H9 (cell line): ENCODE measurements around the gene AGBL4. TPM values are rescaled to one million over a fixed set of nuclear protein-coding genes. Genes with fewer than 3 reads are reported as not detected.

Experiments
- DNase-seq: peaks from one replicate; pipeline ENCODE4 v3.0.0-alpha.2; 2017
- H2AFZ ChIP-seq: one replicate; pipeline ENCODE4 v1.6.1; 2013; ENCODE audit warnings: mild to moderate bottlenecking, low read length, control low read depth, moderate library complexity
- H2AK5ac ChIP-seq: 2 replicates; pipeline ENCODE4 v1.6.1; 2013; ENCODE audit warnings: low read length, control low read depth, mixed read lengths; ENCODE audit not compliant: insufficient read length
- H2BK120ac ChIP-seq: one replicate; pipeline ENCODE4 v1.6.1; 2013; ENCODE audit warnings: low read depth, mild to moderate bottlenecking, low read length, control low read depth, inconsistent platforms; ENCODE audit not compliant: poor library complexity, severe bottlenecking
- H2BK12ac ChIP-seq: 2 replicates; pipeline ENCODE4 v1.6.1; 2013; ENCODE audit warnings: low read length, control low read depth, mixed read lengths, low read depth; ENCODE audit not compliant: insufficient read length
- H2BK15ac ChIP-seq: 2 replicates; pipeline ENCODE4 v1.6.1; 2013; ENCODE audit warnings: low read depth, low read length, control low read depth
- H2BK20ac ChIP-seq: one replicate; pipeline ENCODE4 v1.6.1; 2013; ENCODE audit warnings: low read depth, mild to moderate bottlenecking, low read length, control low read depth, inconsistent platforms; ENCODE audit not compliant: poor library complexity, severe bottlenecking
- H2BK5ac ChIP-seq: 2 replicates; pipeline ENCODE4 v1.6.1; 2013; ENCODE audit warnings: low read length, control low read depth, mixed read lengths; ENCODE audit not compliant: insufficient read length
- H3K14ac ChIP-seq: 2 replicates; pipeline ENCODE4 v1.6.1; 2013; ENCODE audit warnings: low read length, control low read depth; ENCODE audit not compliant: insufficient read depth
- H3K18ac ChIP-seq: 2 replicates; pipeline ENCODE4 v1.6.1; 2013; ENCODE audit warnings: low read depth, mild to moderate bottlenecking, mixed read lengths, low read length, control low read depth; ENCODE audit not compliant: insufficient read length
- H3K23ac ChIP-seq: 2 replicates; pipeline ENCODE4 v1.6.1; 2013; ENCODE audit warnings: low read length, control low read depth, mixed read lengths, low read depth; ENCODE audit not compliant: insufficient read length
- H3K23me2 ChIP-seq: 2 replicates; pipeline ENCODE4 v1.6.1; 2013; ENCODE audit warnings: low read depth, mild to moderate bottlenecking, mixed read lengths, low read length, control low read depth; ENCODE audit not compliant: insufficient read length, poor library complexity, severe bottlenecking
- H3K27ac ChIP-seq: 2 replicates; pipeline ENCODE4 v1.5.1; 2013; ENCODE audit warnings: low read length, control low read depth, mixed read lengths, low read depth; ENCODE audit not compliant: insufficient read length
- H3K27me3 ChIP-seq: 2 replicates; pipeline ENCODE4 v1.6.1; 2013; ENCODE audit warnings: low read length, control low read depth, inconsistent platforms; ENCODE audit not compliant: insufficient read depth
- H3K4ac ChIP-seq: 2 replicates; pipeline ENCODE4 v1.6.1; 2013; ENCODE audit warnings: low read depth, mild to moderate bottlenecking, control low read depth, inconsistent platforms, low read length, moderate library complexity
- H3K4me1 ChIP-seq: 2 replicates; pipeline ENCODE4 v1.6.1; 2013; ENCODE audit warnings: low read length, control low read depth, inconsistent platforms; ENCODE audit not compliant: insufficient read depth
- H3K4me2 ChIP-seq: 2 replicates; pipeline ENCODE4 v1.6.1; 2013; ENCODE audit warnings: low read length, control low read depth, mixed read lengths; ENCODE audit not compliant: insufficient read length, insufficient read depth
- H3K56ac ChIP-seq: 2 replicates; pipeline ENCODE4 v1.6.1; 2013; ENCODE audit warnings: low read depth, mild to moderate bottlenecking, mixed read lengths, low read length, control low read depth; ENCODE audit not compliant: insufficient read length
- H3K79me1 ChIP-seq: 2 replicates; pipeline ENCODE4 v1.6.1; 2013; ENCODE audit warnings: low read depth, mild to moderate bottlenecking, moderate library complexity, low read length, control low read depth, inconsistent platforms; ENCODE audit not compliant: insufficient read depth, poor library complexity, severe bottlenecking
- H3K79me2 ChIP-seq: 2 replicates; pipeline ENCODE4 v1.6.1; 2013; ENCODE audit warnings: low read length, control low read depth, inconsistent platforms; ENCODE audit not compliant: insufficient read depth
- H3K9ac ChIP-seq: 2 replicates; pipeline ENCODE4 v1.6.1; 2013; ENCODE audit warnings: low read length, control low read depth, mixed read lengths; ENCODE audit not compliant: insufficient read length; ENCODE audit errors: extremely low read depth
- H3K9me3 ChIP-seq: one replicate; pipeline ENCODE4 v1.6.1; 2013; ENCODE audit warnings: low read depth, low read length, inconsistent platforms; ENCODE audit not compliant: control insufficient read depth
- H3T11ph ChIP-seq: one replicate; pipeline ENCODE4 v1.6.1; 2013; ENCODE audit warnings: mild to moderate bottlenecking, low read length, control low read depth, inconsistent platforms
- H4K20me1 ChIP-seq: one replicate; pipeline ENCODE4 v1.6.1; 2013; ENCODE audit not compliant: control insufficient read depth, insufficient read length, insufficient read depth
- H4K5ac ChIP-seq: 2 replicates; pipeline ENCODE4 v1.6.1; 2013; ENCODE audit warnings: low read depth, mild to moderate bottlenecking, mixed read lengths, low read length, control low read depth; ENCODE audit not compliant: insufficient read length
- H4K8ac ChIP-seq: replicated peaks from 2 replicates; pipeline ENCODE4 v1.6.1; 2013; ENCODE audit warnings: low read length, control low read depth, mixed read lengths, low read depth; ENCODE audit not compliant: insufficient read length
- H4K91ac ChIP-seq: 2 replicates; pipeline ENCODE4 v1.6.1; 2013; ENCODE audit warnings: low read depth, mild to moderate bottlenecking, moderate library complexity, mixed read lengths, low read length, control low read depth; ENCODE audit not compliant: insufficient read length
- H3K27ac Mint-ChIP-seq, 3 experiments: 2 replicates in 2 of 3; 3 replicates in 1 of 3; pipeline ENCODE4 v1.8.0; 2020 to 2021; ENCODE audit warnings: mixed read lengths in 3 of 3, mild to moderate bottlenecking in 1 of 3, moderate library complexity in 1 of 3
- H3K27me3 Mint-ChIP-seq: 2 replicates; pipeline ENCODE4 v1.8.0; 2021; ENCODE audit warnings: low read depth, mild to moderate bottlenecking, moderate library complexity, mixed read lengths
- H3K36me3 Mint-ChIP-seq, 3 experiments: 2 replicates in 2 of 3; 3 replicates in 1 of 3; pipeline ENCODE4 v1.8.0; 2020 to 2021; ENCODE audit warnings: low read depth in 3 of 3, mixed read lengths in 3 of 3; ENCODE audit not compliant: insufficient read depth in 1 of 3
- H3K4me1 Mint-ChIP-seq, 2 experiments: 2 replicates each; pipeline ENCODE4 v1.8.0; 2020; ENCODE audit warnings: mixed read lengths in 2 of 2
- H3K4me3 Mint-ChIP-seq, 2 experiments: 2 replicates in 1 of 2; 3 replicates in 1 of 2; pipeline ENCODE4 v1.8.0; 2020 to 2021; ENCODE audit warnings: mild to moderate bottlenecking in 2 of 2, mixed read lengths in 2 of 2, moderate library complexity in 1 of 2
- H3K9me3 Mint-ChIP-seq, 2 experiments: 2 replicates in 1 of 2; 3 replicates in 1 of 2; pipeline ENCODE4 v1.8.0; 2020; ENCODE audit warnings: mild to moderate bottlenecking in 2 of 2, mixed read lengths in 2 of 2, moderate library complexity in 1 of 2
- CTCF ChIP-seq: fragments of 200-600 bp; sonication (generic); conservative IDR thresholded peaks from 3 replicates; pipeline ENCODE4 v1.8.0; 2021; ENCODE audit warnings: antibody characterized with exemption, mild to moderate bottlenecking
- WGBS: extraction: QIAGEN DNeasy Blood & Tissue Kit; methylation state at CpG from one replicate; pipeline ENCODE4 v1.1.7; 2013; ENCODE audit warnings: missing lambda C conversion rate, low lambda C conversion rate, mixed read lengths; ENCODE audit not compliant: insufficient read length; ENCODE audit errors: extremely low coverage; 5-methylcytosine and 5-hydroxymethylcytosine counted together
- total RNA-seq: library from RNA; stranded (reverse); gene quantifications from 2 replicates; pipeline ENCODE4 v1.2.1, GENCODE V29; 2021

AGBL4 gene
- total RNA-seq, 1 experiment from 2014 or later: not detected

- H3K56ac ChIP-seq: no peak overlapping the region
- no peaks in the 10 kb centered on the region for H3K23me2 ChIP-seq
- H2BK12ac ChIP-seq: no peak overlapping the region
- no peaks in the 10 kb centered on the region for H3K27me3 ChIP-seq
- H2BK120ac ChIP-seq: no peak overlapping the region
- no peaks in the 10 kb centered on the region for H3K4me1 ChIP-seq
- WGBS: no CpG with 5 or more reads among the region's 1 CpG
- no peak overlapping the region for H3K9ac ChIP-seq
- no peak overlapping the region for H4K91ac ChIP-seq
- H3K4me2 ChIP-seq: no peak overlapping the region
- Mint-ChIP-seq H3K4me3 (no peak overlapping the region), H3K4me1 (no peaks in the 10 kb centered on the region), H3K27me3 (peaks cover 3% of the 10 kb centered on the region; the same call in 1 of the 2 replicates), H3K27ac (no peak overlapping the region), H3K9me3 (peaks cover 91 to 93% of the 10 kb centered on the region in 2 experiments), H3K36me3 (peaks cover 9 to 38% (median 14%) of the 10 kb centered on the region in 3 experiments; a peak in 6 of 7 replicates)
- no peak overlapping the region for H2BK5ac ChIP-seq
- no peak overlapping the region for H3K14ac ChIP-seq
- no peak overlapping the region for H3K18ac ChIP-seq
- no peak overlapping the region for H4K5ac ChIP-seq
- no peaks in the 10 kb centered on the region for H3K79me2 ChIP-seq
- H2BK20ac ChIP-seq: no peak overlapping the region
- H3K9me3 ChIP-seq: peaks cover 20% of the 10 kb centered on the region
- no peak overlapping the region for H2BK15ac ChIP-seq
- no peak overlapping the region for H3K4ac ChIP-seq
- no peaks in the 10 kb centered on the region for H3K79me1 ChIP-seq
- H2AK5ac ChIP-seq: no peak overlapping the region
- H4K20me1 ChIP-seq: no peaks in the 10 kb centered on the region
- no peak overlapping the region for H2AFZ ChIP-seq
- no peak for DNase-seq
- H3K23ac ChIP-seq: no peak overlapping the region
- H4K8ac ChIP-seq: no peak overlapping the region
- H3K27ac ChIP-seq: no peak overlapping the region
- no peak for TF ChIP-seq CTCF
- no peak overlapping the region for H3T11ph ChIP-seq
Observed at GRCh38 chr1:49190138-49190537, 833.6 kb downstream of the AGBL4 start.
